A549 (cell line): ENCODE measurements around the gene OR4F6.
"Not testable (repeated sequence)": the region's sequence is repeated elsewhere in the genome, so short reads cannot be mapped to it uniquely, and the experiment has no call there.

Experiments
- BCL3 ChIP-seq: fragments of >200 bp; sonication (Bioruptor Twin); formaldehyde crosslinking; IDR thresholded peaks from 3 replicates; pipeline ENCODE4 v1.6.1; 2016
- BHLHE40 ChIP-seq: IDR thresholded peaks from 2 replicates; pipeline ENCODE4 v1.6.1; 2012; ENCODE audit warnings: low read depth, low read length, inconsistent platforms
- EP300 ChIP-seq, 2 experiments: fragments of >200 bp; sonication (Bioruptor Twin); formaldehyde crosslinking; IDR thresholded peaks; 2 replicates in 1 of 2; 3 replicates in 1 of 2; pipeline ENCODE4 v1.6.1; 2016 to 2017
- HDAC2 ChIP-seq: fragments of 200-600 bp; sonication (generic); IDR thresholded peaks from 2 replicates; pipeline ENCODE4 v1.6.1; 2016
- HES2 ChIP-seq: fragments of >200 bp; sonication (Bioruptor Twin); formaldehyde crosslinking; IDR thresholded peaks from 2 replicates; pipeline ENCODE4 v1.6.1; 2016
- HOXA7 ChIP-seq: fragments of 250-450 bp; sonication (Bioruptor Pico); IDR thresholded peaks from 2 replicates; pipeline ENCODE4 v1.5.0; 2020; ENCODE audit warnings: mild to moderate bottlenecking, moderate library complexity
- KDM5A ChIP-seq: fragments of 200-600 bp; sonication (generic); IDR thresholded peaks from 2 replicates; pipeline ENCODE4 v1.6.1; 2016; ENCODE audit warnings: antibody characterized with exemption, mild to moderate bottlenecking
- MAX ChIP-seq: IDR thresholded peaks from 2 replicates; pipeline ENCODE4 v1.6.1; 2012
- MYC ChIP-seq: IDR thresholded peaks from 2 replicates; pipeline ENCODE4 v1.6.1; 2012; ENCODE audit warnings: mild to moderate bottlenecking, inconsistent platforms, low read length, improper control_type of control experiment, borderline replicate concordance
- NR3C1 ChIP-seq: fragments of >200 bp; sonication (Bioruptor Twin); formaldehyde crosslinking; IDR thresholded peaks from 3 replicates; pipeline ENCODE4 v1.6.1; 2017
- POLR2A ChIP-seq: IDR thresholded peaks from 2 replicates; pipeline ENCODE4 v1.6.1; 2012; ENCODE audit warnings: mild to moderate bottlenecking, low read length
- RCOR1 ChIP-seq: fragments of 150-350 bp; IDR thresholded peaks from 2 replicates; pipeline ENCODE4 v1.6.1; 2014; ENCODE audit warnings: antibody characterized with exemption, low read length, low read depth
- USF2 ChIP-seq: fragments of 450-650 bp; IDR thresholded peaks from 2 replicates; pipeline ENCODE4 v1.6.1; 2014; ENCODE audit warnings: antibody characterized with exemption
- TF ChIP-seq, protein P1 (sequence below): fragments of >200 bp; sonication (Bioruptor Twin); formaldehyde crosslinking; IDR thresholded peaks from 3 replicates; pipeline ENCODE4 v1.5.1; 2016

GRCh38 chr15:101778576-101778975 lies 24.7 kb upstream of the OR4F6 start:
- not testable (repeated sequence) for TF ChIP-seq MAX; USF2; HES2; HDAC2; POLR2A; RCOR1; KDM5A; MYC; HOXA7 (CRISPR knock-in tag); EP300 (IDR thresholded peaks at IDR 0.05); NR3C1; BHLHE40; BCL3
- TF ChIP-seq, protein P1, sequence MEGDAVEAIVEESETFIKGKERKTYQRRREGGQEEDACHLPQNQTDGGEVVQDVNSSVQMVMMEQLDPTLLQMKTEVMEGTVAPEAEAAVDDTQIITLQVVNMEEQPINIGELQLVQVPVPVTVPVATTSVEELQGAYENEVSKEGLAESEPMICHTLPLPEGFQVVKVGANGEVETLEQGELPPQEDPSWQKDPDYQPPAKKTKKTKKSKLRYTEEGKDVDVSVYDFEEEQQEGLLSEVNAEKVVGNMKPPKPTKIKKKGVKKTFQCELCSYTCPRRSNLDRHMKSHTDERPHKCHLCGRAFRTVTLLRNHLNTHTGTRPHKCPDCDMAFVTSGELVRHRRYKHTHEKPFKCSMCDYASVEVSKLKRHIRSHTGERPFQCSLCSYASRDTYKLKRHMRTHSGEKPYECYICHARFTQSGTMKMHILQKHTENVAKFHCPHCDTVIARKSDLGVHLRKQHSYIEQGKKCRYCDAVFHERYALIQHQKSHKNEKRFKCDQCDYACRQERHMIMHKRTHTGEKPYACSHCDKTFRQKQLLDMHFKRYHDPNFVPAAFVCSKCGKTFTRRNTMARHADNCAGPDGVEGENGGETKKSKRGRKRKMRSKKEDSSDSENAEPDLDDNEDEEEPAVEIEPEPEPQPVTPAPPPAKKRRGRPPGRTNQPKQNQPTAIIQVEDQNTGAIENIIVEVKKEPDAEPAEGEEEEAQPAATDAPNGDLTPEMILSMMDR, result not testable (repeated sequence)
